Measurements from ENCODE around the gene TSEN15. TPM values are rescaled to one million over a fixed set of nuclear protein-coding genes. Genes with fewer than 3 reads are reported as not detected.

TSEN15 gene
- total RNA-seq, 1 donor from 2014 or later: 52.4 TPM

DNA sequence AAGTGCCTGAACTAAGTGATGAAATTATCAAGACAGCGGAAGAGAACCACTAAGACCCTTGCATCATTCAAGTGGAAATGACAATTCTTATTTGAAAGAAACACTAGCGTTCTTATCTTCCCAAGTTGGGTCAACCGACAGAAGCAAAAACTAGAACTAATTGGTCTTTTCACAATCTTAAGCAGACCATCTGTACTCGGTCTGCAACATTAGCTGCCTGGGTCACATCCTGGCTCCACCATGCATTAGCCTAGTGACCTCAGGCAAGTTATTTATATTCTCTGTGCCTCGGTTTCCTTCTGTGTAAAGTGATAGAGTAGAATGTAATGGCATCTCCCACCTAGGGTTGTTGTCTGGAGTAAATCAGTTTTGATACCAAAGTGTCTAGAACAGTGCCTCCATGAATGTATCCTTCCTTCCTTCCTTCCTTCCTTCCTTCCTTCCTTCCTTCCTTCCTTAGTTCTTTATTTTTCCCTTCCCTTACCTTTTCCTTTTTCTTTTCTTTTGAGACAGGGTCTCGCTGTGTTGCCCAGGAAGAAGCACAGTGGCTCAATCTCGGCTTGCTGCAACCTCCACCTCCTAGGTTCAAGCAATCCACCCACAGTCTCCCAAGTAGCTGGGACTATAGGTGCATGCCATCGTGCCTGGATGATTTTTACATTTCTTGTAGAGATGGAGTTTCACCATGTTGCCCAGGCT lies 20.0 kb upstream of the TSEN15 start:
- TF ChIP-seq, protein P1, sequence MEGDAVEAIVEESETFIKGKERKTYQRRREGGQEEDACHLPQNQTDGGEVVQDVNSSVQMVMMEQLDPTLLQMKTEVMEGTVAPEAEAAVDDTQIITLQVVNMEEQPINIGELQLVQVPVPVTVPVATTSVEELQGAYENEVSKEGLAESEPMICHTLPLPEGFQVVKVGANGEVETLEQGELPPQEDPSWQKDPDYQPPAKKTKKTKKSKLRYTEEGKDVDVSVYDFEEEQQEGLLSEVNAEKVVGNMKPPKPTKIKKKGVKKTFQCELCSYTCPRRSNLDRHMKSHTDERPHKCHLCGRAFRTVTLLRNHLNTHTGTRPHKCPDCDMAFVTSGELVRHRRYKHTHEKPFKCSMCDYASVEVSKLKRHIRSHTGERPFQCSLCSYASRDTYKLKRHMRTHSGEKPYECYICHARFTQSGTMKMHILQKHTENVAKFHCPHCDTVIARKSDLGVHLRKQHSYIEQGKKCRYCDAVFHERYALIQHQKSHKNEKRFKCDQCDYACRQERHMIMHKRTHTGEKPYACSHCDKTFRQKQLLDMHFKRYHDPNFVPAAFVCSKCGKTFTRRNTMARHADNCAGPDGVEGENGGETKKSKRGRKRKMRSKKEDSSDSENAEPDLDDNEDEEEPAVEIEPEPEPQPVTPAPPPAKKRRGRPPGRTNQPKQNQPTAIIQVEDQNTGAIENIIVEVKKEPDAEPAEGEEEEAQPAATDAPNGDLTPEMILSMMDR (IDR thresholded peaks at IDR 0.05; ENCODE audit: insufficient read depth, low read length, severe bottlenecking): no peak
- Histone ChIP-seq H3K4me3 (ENCODE audit: low read depth, low read length) (no peak overlapping the region), H3K27me3 (ENCODE audit: control insufficient read depth, insufficient read depth, low read length) (peaks cover 9% of the 10 kb centered on the region), H3K36me3 (ENCODE audit: control insufficient read depth, insufficient read depth, low read length) (no peaks in the 10 kb centered on the region)
- FAIRE-seq (no peak), DNase-seq (ENCODE audit: low read depth) (no peak)

DNA sequence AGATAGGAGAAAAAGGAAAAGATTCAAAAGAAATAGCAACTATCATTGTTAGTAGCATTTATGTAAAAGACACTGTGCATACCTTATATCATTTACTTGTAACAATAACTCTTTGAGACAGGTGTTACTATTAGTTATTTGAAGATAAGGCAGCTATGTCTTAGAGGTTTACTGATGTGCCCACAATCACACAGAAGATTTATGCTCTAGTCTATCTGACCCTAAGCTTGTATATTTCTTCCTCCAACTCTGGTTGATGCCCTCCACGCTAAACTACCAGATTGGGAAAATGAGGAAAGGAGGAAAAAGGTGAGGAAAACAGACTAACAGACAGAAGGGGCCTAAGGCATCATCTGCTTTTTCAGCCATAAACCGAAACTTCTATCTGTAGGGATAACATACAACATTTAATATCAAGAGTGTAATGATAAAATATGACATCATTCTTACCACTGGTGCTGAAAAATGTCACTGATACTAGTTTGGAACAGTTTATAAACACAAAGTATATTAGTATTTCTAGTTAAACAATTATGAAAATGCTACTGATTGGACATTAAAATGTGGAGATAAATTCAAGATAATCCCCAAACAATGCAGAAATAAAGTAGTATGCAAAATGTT lies 19.1 kb upstream of the TSEN15 start:
- Histone ChIP-seq H3K27me3 (ENCODE audit: control insufficient read depth, insufficient read depth, low read length) (peaks cover 11% of the 10 kb centered on the region), H3K4me3 (ENCODE audit: low read depth, low read length) (no peak overlapping the region), H3K36me3 (ENCODE audit: control insufficient read depth, insufficient read depth, low read length) (no peaks in the 10 kb centered on the region)
- no peak for DNase-seq (ENCODE audit: low read depth)
- FAIRE-seq: no peak
- TF ChIP-seq, protein P1 (IDR thresholded peaks at IDR 0.05; ENCODE audit: insufficient read depth, low read length, severe bottlenecking): no peak

DNA sequence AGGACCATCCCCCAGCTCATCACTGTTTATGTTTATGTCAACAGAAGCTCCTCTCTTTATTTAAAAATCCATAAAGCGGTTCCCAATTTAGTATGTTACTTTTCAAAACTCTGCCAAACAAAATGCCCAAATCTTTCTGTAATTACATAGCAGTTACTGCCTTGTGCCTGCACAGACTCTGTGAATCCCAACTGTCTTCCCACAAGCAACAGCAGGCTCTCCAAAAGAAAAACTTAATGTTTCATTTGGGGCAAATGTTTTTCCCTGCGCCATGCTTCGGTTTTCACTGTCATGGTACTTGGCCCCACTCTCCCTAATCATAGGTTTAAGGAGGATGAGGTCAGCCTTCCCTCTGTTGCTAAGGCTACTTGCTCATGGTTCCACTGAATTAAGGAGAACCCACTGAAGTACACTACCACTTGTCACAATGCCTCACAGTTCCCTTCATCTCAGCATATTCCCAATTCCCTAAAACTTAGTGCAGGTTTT lies 18.6 kb upstream of the TSEN15 start:
- TF ChIP-seq, protein P1 (IDR thresholded peaks at IDR 0.05; ENCODE audit: insufficient read depth, low read length, severe bottlenecking): no peak
- Histone ChIP-seq H3K36me3 (ENCODE audit: control insufficient read depth, insufficient read depth, low read length) (no peaks in the 10 kb centered on the region), H3K27me3 (ENCODE audit: control insufficient read depth, insufficient read depth, low read length) (peaks cover 14% of the 10 kb centered on the region), H3K4me3 (ENCODE audit: low read depth, low read length) (no peak overlapping the region)
- DNase-seq (ENCODE audit: low read depth) (no peak), FAIRE-seq (no peak)

DNA sequence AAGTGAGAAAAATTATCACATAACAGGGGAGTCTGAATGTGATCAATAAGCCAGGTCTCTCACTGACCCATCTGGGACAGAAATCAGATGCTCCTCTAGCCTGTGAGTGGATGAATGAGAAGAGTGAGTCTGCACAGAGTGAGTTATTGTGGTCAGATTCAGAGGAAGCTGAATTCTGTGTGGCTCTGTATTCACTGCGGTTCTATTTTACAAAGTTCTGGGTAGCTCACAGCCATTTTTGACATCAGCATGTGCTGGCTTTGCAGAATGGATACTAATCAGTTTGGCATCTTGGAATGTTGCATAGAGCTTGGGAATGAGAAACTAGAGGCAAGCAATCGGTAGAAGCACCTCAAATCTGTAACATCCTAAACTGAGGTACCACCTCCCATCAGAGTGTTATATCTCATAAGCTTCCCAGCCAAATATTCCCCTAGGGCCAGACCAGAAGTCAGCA lies 17.8 kb upstream of the TSEN15 start:
- DNase-seq (ENCODE audit: low read depth) (no peak), FAIRE-seq (no peak)
- Histone ChIP-seq H3K36me3 (ENCODE audit: control insufficient read depth, insufficient read depth, low read length) (no peaks in the 10 kb centered on the region), H3K27me3 (ENCODE audit: control insufficient read depth, insufficient read depth, low read length) (peaks cover 14% of the 10 kb centered on the region), H3K4me3 (ENCODE audit: low read depth, low read length) (no peak overlapping the region)
- TF ChIP-seq, protein P1 (IDR thresholded peaks at IDR 0.05; ENCODE audit: insufficient read depth, low read length, severe bottlenecking): no peak

DNA sequence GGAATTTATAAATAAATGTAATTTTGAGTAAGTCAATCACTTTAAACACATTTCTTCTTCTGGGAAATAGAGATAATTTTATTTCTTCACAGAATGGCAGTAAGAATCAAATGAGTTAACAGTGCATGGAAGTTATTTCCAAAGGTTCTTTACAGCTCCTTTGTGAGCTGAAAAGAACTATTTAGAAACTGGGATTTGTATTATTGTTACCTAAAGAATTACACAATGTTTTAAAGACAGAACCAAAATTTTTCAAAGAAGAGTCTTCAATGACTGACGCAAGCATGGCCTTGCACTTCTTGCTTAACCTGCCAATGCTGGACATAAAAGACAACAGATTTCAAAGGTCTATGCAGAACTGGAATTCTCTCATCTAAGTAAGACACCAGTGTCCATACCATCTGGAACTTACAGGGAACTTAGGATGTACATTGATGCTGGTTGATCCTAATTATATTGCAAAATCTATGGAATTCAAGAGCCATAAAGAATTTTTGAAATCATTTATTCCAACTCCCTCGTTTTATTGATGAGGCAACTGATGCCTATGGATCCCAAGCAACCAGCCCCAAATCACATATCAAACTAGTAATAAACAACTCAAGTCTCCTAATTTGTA lies 16.7 kb upstream of the TSEN15 start:
- Histone ChIP-seq H3K36me3 (ENCODE audit: control insufficient read depth, insufficient read depth, low read length) (no peaks in the 10 kb centered on the region), H3K27me3 (ENCODE audit: control insufficient read depth, insufficient read depth, low read length) (peaks cover 17% of the 10 kb centered on the region), H3K4me3 (ENCODE audit: low read depth, low read length) (no peak overlapping the region)
- TF ChIP-seq, protein P1 (IDR thresholded peaks at IDR 0.05; ENCODE audit: insufficient read depth, low read length, severe bottlenecking): no peak
- no peak for DNase-seq (ENCODE audit: low read depth)
- FAIRE-seq: no peak

Data from bronchial epithelial cell (primary cell).